Measurements from ENCODE around the gene LAMC1.
"Not testable (repeated sequence)": the region's sequence is repeated elsewhere in the genome, so short reads cannot be mapped to it uniquely, and the experiment has no call there.

LAMC1 gene

GRCh38 chr1:183110326-183110880 is 87.2 kb downstream of the LAMC1 start:
- no peak for FAIRE-seq

DNA sequence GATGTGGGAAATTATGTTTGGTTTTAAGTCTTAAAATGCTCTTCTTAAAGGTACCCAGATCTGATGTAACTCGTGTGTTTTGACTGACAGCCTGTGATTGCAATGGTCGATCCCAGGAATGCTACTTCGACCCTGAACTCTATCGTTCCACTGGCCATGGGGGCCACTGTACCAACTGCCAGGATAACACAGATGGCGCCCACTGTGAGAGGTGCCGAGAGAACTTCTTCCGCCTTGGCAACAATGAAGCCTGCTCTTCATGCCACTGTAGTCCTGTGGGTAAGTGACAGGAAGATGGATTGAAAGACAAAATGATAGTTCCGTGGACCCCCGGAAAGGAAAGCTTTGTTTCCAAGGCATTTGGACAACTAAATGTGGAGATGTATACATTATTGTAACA is 91.2 kb downstream of the LAMC1 start:
- FAIRE-seq, result no peak

DNA sequence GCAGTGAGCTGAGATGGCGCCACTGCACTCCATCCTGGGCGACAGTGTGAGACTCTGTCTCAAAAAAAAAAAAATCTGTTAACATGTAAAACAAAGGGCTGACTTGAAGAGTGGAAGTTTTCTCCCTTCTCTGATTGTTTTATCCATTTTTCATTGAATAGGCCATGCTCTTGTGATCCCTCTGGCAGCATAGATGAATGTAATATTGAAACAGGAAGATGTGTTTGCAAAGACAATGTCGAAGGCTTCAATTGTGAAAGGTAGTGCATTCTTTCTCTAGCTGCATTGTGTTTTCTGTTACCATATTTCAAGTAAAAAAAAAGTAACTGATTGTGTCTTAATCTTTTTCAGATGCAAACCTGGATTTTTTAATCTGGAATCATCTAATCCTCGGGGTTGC is 93.2 kb downstream of the LAMC1 start:
- FAIRE-seq, result no peak

- no peak for FAIRE-seq
These were observed 98.4 kb downstream of the LAMC1 start for GRCh38 chr1:183121609-183122008.

- no peak for FAIRE-seq
These were observed 101.0 kb downstream of the LAMC1 start for GRCh38 chr1:183124259-183124658.

- no peak for FAIRE-seq
These were observed 102.2 kb downstream of the LAMC1 start for GRCh38 chr1:183125279-183125999.

DNA sequence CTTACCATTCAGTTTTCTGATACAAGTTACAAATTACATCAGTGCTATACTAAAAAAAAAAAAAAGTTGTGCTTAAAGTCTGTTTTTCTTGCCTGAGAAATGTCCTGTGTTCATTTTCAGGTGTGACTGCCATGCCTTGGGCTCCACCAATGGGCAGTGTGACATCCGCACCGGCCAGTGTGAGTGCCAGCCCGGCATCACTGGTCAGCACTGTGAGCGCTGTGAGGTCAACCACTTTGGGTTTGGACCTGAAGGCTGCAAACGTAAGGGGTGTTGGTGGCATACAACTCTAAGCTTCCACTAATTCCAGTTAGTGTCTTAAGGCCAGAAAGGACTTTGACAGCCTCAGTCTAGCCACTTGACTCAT is 102.8 kb downstream of the LAMC1 start:
- FAIRE-seq, result no peak

DNA sequence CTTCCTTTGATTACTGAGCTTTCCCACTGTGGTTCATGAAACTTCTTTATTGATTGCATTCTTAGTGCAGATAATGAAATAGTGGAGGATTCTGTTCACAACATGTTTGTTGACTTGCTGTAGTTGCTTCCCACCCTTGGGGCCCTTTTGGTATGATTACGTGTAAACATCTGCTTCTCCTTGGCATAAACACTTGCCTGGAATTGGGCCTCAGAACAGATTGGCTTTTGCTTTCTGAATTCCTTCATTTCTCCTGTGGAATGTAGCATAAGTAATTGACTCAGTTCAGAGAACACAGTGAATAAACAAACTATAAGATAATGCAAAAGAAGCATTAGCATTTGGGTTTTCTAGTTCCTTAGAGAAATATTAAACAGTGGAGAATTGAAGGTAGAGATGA is 103.3 kb downstream of the LAMC1 start:
- no peak for FAIRE-seq

- no peak for FAIRE-seq
These were observed 106.9 kb downstream of the LAMC1 start for GRCh38 chr1:183129921-183130690.

GRCh38 chr1:183131166-183131565 is 107.9 kb downstream of the LAMC1 start:
- no peak for FAIRE-seq

- FAIRE-seq, result no peak
These were observed 112.1 kb downstream of the LAMC1 start for GRCh38 chr1:183135336-183135735.

DNA sequence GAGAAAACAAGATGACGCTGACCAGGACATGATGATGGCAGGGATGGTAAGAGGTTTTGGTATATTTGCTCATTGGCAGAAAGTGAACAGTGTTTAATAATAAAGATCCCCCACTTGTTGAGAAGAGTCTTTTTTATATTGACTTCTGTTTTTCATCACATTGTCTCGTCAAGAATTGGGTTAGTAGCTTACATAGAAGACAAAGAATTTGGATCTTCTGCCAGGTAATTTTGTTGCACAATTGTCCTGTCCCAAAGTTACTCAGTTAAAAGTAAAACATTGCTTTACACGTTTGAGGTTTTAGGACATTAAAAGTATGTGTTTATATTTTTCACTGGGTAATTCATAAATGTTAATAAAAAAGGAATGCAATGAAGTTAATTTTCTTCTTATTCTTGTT is 114.6 kb downstream of the LAMC1 start:
- FAIRE-seq, result no peak

DNA sequence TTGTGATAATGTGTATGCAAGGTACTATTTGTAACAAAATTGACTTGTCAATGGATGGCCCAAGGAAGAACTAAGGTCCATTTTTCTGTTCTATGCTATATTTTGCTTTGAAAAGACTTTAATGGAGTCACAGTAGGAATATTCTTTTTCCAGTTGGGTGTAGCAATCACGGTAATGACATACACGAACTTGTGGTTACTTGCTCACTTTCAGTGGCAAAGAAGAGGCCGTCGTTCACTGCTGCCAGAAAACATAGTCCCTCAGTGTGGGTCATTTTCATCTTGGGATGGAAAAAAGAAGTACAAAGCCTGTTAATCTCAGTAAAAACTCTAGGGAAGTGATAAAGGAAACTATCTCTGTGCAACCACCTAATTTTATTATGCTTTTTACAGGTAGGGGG is 115.1 kb downstream of the LAMC1 start:
- FAIRE-seq, result no peak

- no peak for FAIRE-seq
These were observed 116.2 kb downstream of the LAMC1 start for GRCh38 chr1:183139281-183139942.

- FAIRE-seq, result no peak
These were observed 117.4 kb downstream of the LAMC1 start for GRCh38 chr1:183140633-183141032.

DNA sequence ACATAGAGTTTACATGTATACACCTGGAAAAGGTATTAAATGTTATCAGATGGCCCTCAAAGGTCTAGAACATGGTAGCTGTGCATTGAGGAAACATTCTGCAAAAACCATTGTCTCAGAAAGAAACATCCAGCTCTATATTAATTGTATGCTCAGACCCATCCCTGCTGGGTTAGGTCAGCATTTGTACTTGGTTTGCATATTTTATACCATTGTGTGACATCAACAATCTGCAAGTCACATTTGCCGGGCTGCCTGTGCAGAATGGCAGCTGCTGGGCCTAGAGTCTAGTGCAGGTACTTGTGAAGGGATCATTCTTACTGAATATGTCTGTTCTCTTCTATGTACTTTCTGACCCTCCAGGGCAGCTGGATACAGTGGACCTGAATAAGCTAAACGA is 119.0 kb downstream of the LAMC1 start:
- no peak for FAIRE-seq

DNA sequence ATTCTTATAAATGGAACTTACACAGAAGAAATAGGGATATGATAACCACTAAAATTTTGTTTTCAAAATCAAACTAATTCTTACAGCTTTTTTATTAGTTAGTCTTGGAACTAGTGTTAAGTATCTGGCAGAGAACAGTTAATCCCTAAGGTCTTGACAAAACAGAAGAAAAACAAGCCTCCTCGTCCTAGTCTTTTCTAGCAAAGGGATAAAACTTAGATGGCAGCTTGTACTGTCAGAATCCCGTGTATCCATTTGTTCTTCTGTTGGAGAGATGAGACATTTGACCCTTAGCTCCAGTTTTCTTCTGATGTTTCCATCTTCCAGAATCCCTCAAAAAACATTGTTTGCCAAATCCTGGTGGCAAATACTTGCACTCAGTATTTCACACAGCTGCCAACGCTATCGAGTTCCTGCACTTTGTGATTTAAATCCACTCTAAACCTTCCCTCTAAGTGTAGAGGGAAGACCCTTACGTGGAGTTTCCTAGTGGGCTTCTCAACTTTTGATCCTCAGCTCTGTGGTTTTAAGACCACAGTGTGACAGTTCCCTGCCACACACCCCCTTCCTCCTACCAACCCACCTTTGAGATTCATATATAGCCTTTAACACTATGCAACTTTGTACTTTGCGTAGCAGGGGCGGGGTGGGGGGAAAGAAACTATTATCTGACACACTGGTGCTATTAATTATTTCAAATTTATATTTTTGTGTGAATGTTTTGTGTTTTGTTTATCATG is 120.5 kb downstream of the LAMC1 start:
- FAIRE-seq, result no peak

- FAIRE-seq, result no peak
These were observed 121.5 kb downstream of the LAMC1 start for GRCh38 chr1:183144752-183145151.

DNA sequence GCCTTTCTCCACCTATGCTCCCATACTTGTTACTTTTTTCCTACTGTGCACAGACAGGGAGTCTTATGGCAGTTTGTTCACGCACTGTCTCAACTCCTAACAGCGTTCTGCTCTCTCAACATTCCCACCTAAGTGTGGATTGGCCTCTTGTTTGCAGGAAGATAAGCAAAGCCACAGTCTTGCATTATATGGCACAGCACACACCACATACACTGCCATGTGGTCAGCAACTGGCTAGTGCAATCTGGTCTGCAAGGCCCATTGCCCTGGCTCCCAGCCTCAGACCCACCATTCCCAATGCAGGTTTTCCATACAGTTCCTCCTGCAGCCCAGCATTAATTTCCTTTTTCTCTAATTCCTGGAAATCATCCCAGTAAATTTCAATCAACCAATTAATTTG is 124.5 kb downstream of the LAMC1 start:
- no peak for FAIRE-seq

GRCh38 chr1:183148599-183148998 is 125.4 kb downstream of the LAMC1 start:
- no peak for FAIRE-seq

GRCh38 chr1:183149273-183149672 is 126.1 kb downstream of the LAMC1 start:
- FAIRE-seq, result no peak

GRCh38 chr1:183150032-183150431 is 126.8 kb downstream of the LAMC1 start:
- FAIRE-seq, result not testable (repeated sequence)

DNA sequence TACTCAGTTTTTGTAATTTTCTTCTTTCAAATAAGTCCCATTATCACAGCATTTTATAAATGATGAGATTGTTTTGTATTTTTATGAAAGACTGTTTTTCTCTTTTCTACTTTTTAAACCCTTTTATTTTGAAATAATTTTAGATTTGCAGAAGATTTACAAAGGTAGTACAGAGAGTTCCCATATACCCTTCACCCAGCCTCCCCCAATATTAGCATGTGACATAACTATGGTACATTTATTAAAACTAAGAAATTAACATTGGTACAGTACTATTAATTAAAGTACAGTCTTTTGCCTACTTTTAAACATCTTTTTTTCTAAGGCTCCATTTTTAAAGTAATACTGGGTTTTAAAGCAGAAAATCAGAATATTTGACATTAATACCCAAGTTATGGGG is 127.2 kb downstream of the LAMC1 start:
- no peak for FAIRE-seq

All from colon (tissue), 2 donors.